Vagina (tissue), 2 donors: Measurements from ENCODE around the gene CFAP119.

Experiments used
- CTCF ChIP-seq, 3 experiments: fragments of 450-650 bp in 2 of 3; fragments of 200-600 bp in 1 of 3; sonication (generic) in 1 of 3; IDR thresholded peaks; one replicate each; pipeline ENCODE4 v1.5.1; 2017 to 2019; ENCODE audit warnings: antibody characterized with exemption in 3 of 3, mild to moderate bottlenecking in 2 of 3, moderate library complexity in 2 of 3
- POLR2A ChIP-seq, 2 donors: fragments of 450-650 bp; IDR thresholded peaks; one replicate each; pipeline ENCODE4 v1.6.1; 2017; ENCODE audit warnings: antibody characterized with exemption in 2 of 2, mild to moderate bottlenecking in 2 of 2, moderate library complexity in 2 of 2
- POLR2AphosphoS5 ChIP-seq, 2 donors: sonication (generic); formaldehyde crosslinking; IDR thresholded peaks; one replicate each; pipeline ENCODE4 v1.9.0; 2017; ENCODE audit warnings: antibody characterized with exemption in 2 of 2, mild to moderate bottlenecking in 2 of 2, low read depth in 1 of 2; ENCODE audit not compliant: insufficient read depth in 1 of 2

DNA sequence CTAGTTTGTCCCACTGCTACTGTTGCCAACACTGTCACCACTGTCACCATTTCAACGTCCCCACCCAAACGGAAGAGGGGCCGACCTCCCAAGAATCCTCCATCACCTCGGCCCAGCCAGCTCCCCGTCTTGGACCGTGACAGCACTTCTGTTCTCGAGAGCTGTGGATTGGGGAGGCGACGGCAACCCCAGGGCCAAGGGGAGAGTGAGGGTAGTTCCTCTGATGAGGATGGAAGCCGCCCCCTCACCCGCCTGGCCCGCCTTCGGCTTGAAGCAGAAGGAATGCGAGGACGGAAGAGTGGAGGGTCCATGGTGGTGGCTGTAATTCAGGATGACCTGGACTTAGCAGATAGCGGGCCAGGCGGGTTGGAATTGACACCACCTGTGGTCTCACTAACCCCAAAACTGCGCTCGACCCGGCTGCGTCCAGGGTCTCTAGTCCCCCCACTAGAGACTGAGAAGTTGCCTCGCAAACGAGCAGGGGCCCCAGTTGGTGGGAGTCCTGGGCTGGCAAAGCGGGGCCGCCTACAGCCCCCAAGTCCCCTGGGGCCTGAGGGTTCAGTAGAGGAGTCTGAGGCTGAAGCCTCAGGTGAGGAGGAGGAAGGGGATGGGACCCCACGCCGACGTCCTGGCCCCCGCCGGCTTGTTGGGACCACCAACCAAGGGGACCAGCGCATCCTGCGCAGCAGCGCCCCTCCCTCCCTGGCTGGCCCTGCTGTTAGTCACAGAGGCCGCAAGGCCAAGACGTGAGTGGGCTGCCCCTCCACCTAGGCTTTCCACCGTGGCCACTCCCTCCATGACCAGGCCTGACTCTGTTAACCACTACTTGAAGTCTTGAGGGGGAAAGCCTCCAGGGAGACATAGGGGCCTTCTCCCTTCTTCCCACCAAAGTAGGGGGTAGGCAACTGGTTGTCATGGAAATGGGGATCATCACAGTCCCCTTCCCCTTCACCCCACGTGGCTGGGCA is 22.6 kb downstream of the CFAP119 start:
- TF ChIP-seq CTCF (IDR thresholded peaks at IDR 0.05) (no peak), POLR2A (IDR thresholded peaks at IDR 0.05) (no peak), POLR2AphosphoS5 (IDR thresholded peaks at IDR 0.05; ENCODE audit: insufficient read depth in 1 of 2, low read depth in 1 of 2) (peak in 1 of 2 donors; percentile 18)
